ENCODE measurements around the gene KRT86.

DNA sequence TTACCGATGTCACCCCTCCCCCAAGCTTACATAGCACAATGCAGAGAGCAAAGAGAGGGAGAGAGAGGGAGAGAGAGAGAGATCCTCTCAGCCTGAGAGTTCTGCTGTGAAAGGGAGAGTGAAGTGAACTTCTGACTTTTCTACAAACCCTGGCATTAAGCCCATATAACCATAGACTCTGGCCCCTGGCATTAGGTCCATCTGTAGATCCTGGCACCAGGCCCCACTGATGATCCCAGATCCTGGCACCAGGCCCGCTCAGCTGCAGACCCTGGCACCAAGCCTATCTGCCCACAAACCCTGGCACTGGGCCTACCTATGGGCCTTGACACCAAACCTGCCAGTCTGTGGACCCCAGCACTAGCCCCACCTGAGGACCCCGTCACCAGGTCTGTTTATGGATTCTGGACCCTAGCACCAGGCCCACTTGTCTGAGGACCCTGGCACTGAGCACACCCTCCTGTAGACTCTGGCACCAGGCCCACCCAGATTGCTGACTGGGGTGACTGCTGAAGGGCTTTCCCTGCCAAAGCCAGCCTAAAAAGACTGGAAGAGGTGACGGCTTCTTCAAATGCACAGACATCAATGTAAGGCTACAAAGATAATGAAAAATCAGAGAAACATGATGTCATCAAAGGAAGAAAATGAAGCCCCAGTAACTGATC is 61.3 kb downstream of the KRT86 start:
- TF ChIP-seq, protein P1, sequence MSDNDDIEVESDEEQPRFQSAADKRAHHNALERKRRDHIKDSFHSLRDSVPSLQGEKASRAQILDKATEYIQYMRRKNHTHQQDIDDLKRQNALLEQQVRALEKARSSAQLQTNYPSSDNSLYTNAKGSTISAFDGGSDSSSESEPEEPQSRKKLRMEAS (IDR thresholded peaks at IDR 0.05), result no peak
- TF ChIP-seq, protein P2, sequence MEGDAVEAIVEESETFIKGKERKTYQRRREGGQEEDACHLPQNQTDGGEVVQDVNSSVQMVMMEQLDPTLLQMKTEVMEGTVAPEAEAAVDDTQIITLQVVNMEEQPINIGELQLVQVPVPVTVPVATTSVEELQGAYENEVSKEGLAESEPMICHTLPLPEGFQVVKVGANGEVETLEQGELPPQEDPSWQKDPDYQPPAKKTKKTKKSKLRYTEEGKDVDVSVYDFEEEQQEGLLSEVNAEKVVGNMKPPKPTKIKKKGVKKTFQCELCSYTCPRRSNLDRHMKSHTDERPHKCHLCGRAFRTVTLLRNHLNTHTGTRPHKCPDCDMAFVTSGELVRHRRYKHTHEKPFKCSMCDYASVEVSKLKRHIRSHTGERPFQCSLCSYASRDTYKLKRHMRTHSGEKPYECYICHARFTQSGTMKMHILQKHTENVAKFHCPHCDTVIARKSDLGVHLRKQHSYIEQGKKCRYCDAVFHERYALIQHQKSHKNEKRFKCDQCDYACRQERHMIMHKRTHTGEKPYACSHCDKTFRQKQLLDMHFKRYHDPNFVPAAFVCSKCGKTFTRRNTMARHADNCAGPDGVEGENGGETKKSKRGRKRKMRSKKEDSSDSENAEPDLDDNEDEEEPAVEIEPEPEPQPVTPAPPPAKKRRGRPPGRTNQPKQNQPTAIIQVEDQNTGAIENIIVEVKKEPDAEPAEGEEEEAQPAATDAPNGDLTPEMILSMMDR (IDR thresholded peaks at IDR 0.05; ENCODE audit: control extremely low read depth in 1 of 3, insufficient read depth in 1 of 3, low read depth in 1 of 3, low read length in 3 of 3), result no peak
- TF ChIP-seq, protein P3, sequence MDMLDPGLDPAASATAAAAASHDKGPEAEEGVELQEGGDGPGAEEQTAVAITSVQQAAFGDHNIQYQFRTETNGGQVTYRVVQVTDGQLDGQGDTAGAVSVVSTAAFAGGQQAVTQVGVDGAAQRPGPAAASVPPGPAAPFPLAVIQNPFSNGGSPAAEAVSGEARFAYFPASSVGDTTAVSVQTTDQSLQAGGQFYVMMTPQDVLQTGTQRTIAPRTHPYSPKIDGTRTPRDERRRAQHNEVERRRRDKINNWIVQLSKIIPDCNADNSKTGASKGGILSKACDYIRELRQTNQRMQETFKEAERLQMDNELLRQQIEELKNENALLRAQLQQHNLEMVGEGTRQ (IDR thresholded peaks at IDR 0.05; ENCODE audit: low read length), result no peak
- TF ChIP-seq BCL11A (IDR thresholded peaks at IDR 0.05; ENCODE audit: low read depth in 2 of 2, low read length in 2 of 2), result no peak
- no peak for TF ChIP-seq EGR1 (IDR thresholded peaks at IDR 0.05; ENCODE audit: borderline replicate concordance, low read depth, low read length)
- TF ChIP-seq, protein P4, sequence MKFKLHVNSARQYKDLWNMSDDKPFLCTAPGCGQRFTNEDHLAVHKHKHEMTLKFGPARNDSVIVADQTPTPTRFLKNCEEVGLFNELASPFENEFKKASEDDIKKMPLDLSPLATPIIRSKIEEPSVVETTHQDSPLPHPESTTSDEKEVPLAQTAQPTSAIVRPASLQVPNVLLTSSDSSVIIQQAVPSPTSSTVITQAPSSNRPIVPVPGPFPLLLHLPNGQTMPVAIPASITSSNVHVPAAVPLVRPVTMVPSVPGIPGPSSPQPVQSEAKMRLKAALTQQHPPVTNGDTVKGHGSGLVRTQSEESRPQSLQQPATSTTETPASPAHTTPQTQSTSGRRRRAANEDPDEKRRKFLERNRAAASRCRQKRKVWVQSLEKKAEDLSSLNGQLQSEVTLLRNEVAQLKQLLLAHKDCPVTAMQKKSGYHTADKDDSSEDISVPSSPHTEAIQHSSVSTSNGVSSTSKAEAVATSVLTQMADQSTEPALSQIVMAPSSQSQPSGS (IDR thresholded peaks at IDR 0.05; ENCODE audit: low read length), result no peak
